ENCODE data around the gene PHACTR1.

DNA sequence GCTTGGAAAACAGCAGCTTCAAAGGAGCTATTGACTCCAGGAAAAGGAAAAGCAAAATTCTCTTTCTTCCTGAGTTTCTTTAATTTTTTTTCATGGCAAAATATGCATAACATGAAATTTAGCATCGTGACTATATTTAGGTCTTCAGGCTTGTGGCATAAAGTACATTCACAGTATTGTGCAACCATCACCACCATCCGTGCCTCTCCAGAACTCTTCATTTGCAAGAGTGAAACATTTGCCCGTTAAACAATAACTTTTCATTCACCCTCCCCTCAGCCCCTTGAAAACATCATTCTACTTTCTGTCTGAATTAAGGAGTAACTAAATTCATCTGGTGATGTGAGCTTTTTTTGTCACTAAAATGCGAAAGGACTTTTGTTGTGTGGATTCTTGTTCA, 251.7 kb downstream of the PHACTR1 start:
- no peak for TF ChIP-seq POLR2A (IDR thresholded peaks at IDR 0.05)
- TF ChIP-seq CTCF (IDR thresholded peaks at IDR 0.05): no peak
